ENCODE results near the gene PKIB.
"Not testable (repeated sequence)": the region's sequence is repeated elsewhere in the genome, so short reads cannot be mapped to it uniquely, and the experiment has no call there.

The PKIB gene

GRCh38 chr6:122569230-122569771 is 40.9 kb upstream of the PKIB start:
- Histone ChIP-seq H3K27me3 (ENCODE audit: insufficient read depth, insufficient read length) (no peaks in the 10 kb centered on the region), H3K4me3 (ENCODE audit: insufficient read length, low read depth) (no peak overlapping the region), H3K4me1 (ENCODE audit: insufficient read depth, insufficient read length) (no peaks in the 10 kb centered on the region), H3K9me3 (ENCODE audit: insufficient read depth, low read length) (no peaks in the 10 kb centered on the region), H3K9ac (ENCODE audit: insufficient read length, low read depth) (no peak overlapping the region), H3K36me3 (ENCODE audit: insufficient read depth, insufficient read length, low read length) (no peaks in the 10 kb centered on the region)
- no peak for TF ChIP-seq YY1 (IDR thresholded peaks at IDR 0.05; ENCODE audit: insufficient read depth, insufficient read length)
- no peak for TF ChIP-seq SUZ12 (IDR thresholded peaks at IDR 0.05; ENCODE audit: extremely low read depth, insufficient read depth, insufficient read length)
- TF ChIP-seq ZNF274 (IDR thresholded peaks at IDR 0.05; ENCODE audit: low read depth, low read length) = no peak
- DNase-seq (ENCODE audit: low read depth, low spot score) = no peak

GRCh38 chr6:122571888-122572287 is 38.3 kb upstream of the PKIB start:
- 0 out of 2 replicates have a peak, but pooled peaks cover 8% of the 10 kb centered on the region for H3K9me3 ChIP-seq (ENCODE audit: insufficient read depth, low read length)

GRCh38 chr6:122576888-122577287 is 33.3 kb upstream of the PKIB start:
- no peak overlapping the region for H3K4me3 ChIP-seq (ENCODE audit: insufficient read length, low read depth)
- TF ChIP-seq SUZ12 (IDR thresholded peaks at IDR 0.05; ENCODE audit: extremely low read depth, insufficient read depth, insufficient read length) (no peak), YY1 (IDR thresholded peaks at IDR 0.05; ENCODE audit: insufficient read depth, insufficient read length) (no peak), ZNF274 (IDR thresholded peaks at IDR 0.05; ENCODE audit: low read depth, low read length) (no peak)
- H3K9me3 ChIP-seq (ENCODE audit: insufficient read depth, low read length) = 0 out of 2 replicates have a peak, but pooled peaks cover 8% of the 10 kb centered on the region
- H3K27me3 ChIP-seq (ENCODE audit: insufficient read depth, insufficient read length) = no peaks in the 10 kb centered on the region
- no peaks in the 10 kb centered on the region for H3K36me3 ChIP-seq (ENCODE audit: insufficient read depth, insufficient read length, low read length)
- no peak for DNase-seq (ENCODE audit: low read depth, low spot score)
- no peak overlapping the region for H3K9ac ChIP-seq (ENCODE audit: insufficient read length, low read depth)
- no peaks in the 10 kb centered on the region for H3K4me1 ChIP-seq (ENCODE audit: insufficient read depth, insufficient read length)

More at GRCh38 chr6:122571888-122572287, 38.3 kb upstream of the PKIB start:
- Histone ChIP-seq H3K4me3 (ENCODE audit: insufficient read length, low read depth) (no peak overlapping the region), H3K27me3 (ENCODE audit: insufficient read depth, insufficient read length) (no peaks in the 10 kb centered on the region), H3K4me1 (ENCODE audit: insufficient read depth, insufficient read length) (no peaks in the 10 kb centered on the region), H3K9ac (ENCODE audit: insufficient read length, low read depth) (no peak overlapping the region), H3K36me3 (ENCODE audit: insufficient read depth, insufficient read length, low read length) (no peaks in the 10 kb centered on the region)
- TF ChIP-seq SUZ12 (IDR thresholded peaks at IDR 0.05; ENCODE audit: extremely low read depth, insufficient read depth, insufficient read length) (no peak), ZNF274 (IDR thresholded peaks at IDR 0.05; ENCODE audit: low read depth, low read length) (no peak), YY1 (IDR thresholded peaks at IDR 0.05; ENCODE audit: insufficient read depth, insufficient read length) (no peak)
- no peak for DNase-seq (ENCODE audit: low read depth, low spot score)

GRCh38 chr6:122578961-122579360 is 31.2 kb upstream of the PKIB start:
- no peaks in the 10 kb centered on the region for H3K36me3 ChIP-seq (ENCODE audit: insufficient read depth, insufficient read length, low read length)
- H3K4me1 ChIP-seq (ENCODE audit: insufficient read depth, insufficient read length) = no peaks in the 10 kb centered on the region
- H3K9ac ChIP-seq (ENCODE audit: insufficient read length, low read depth) = no peak overlapping the region
- 0 out of 2 replicates have a peak, but pooled peaks cover 8% of the 10 kb centered on the region for H3K9me3 ChIP-seq (ENCODE audit: insufficient read depth, low read length)
- DNase-seq (ENCODE audit: low read depth, low spot score) = no peak
- TF ChIP-seq SUZ12 (IDR thresholded peaks at IDR 0.05; ENCODE audit: extremely low read depth, insufficient read depth, insufficient read length) (no peak), ZNF274 (IDR thresholded peaks at IDR 0.05; ENCODE audit: low read depth, low read length) (no peak), YY1 (IDR thresholded peaks at IDR 0.05; ENCODE audit: insufficient read depth, insufficient read length) (no peak)
- H3K4me3 ChIP-seq (ENCODE audit: insufficient read length, low read depth) = no peak overlapping the region
- H3K27me3 ChIP-seq (ENCODE audit: insufficient read depth, insufficient read length) = no peaks in the 10 kb centered on the region

- no peak for DNase-seq (ENCODE audit: low read depth, low spot score)
- TF ChIP-seq YY1 (IDR thresholded peaks at IDR 0.05; ENCODE audit: insufficient read depth, insufficient read length) = no peak
- no peak for TF ChIP-seq ZNF274 (IDR thresholded peaks at IDR 0.05; ENCODE audit: low read depth, low read length)
- no peak for TF ChIP-seq SUZ12 (IDR thresholded peaks at IDR 0.05; ENCODE audit: extremely low read depth, insufficient read depth, insufficient read length)
- Histone ChIP-seq H3K4me1 (ENCODE audit: insufficient read depth, insufficient read length) (no peaks in the 10 kb centered on the region), H3K4me3 (ENCODE audit: insufficient read length, low read depth) (no peak overlapping the region), H3K36me3 (ENCODE audit: insufficient read depth, insufficient read length, low read length) (no peaks in the 10 kb centered on the region), H3K27me3 (ENCODE audit: insufficient read depth, insufficient read length) (no peaks in the 10 kb centered on the region), H3K9me3 (ENCODE audit: insufficient read depth, low read length) (no peaks in the 10 kb centered on the region; the same call in 1 of the 2 replicates), H3K9ac (ENCODE audit: insufficient read length, low read depth) (no peak overlapping the region)
Measured at GRCh38 chr6:122580737-122581136, 29.5 kb upstream of the PKIB start.

- Histone ChIP-seq H3K9ac (ENCODE audit: insufficient read length, low read depth) (no peak overlapping the region), H3K27me3 (ENCODE audit: insufficient read depth, insufficient read length) (no peaks in the 10 kb centered on the region), H3K36me3 (ENCODE audit: insufficient read depth, insufficient read length, low read length) (no peaks in the 10 kb centered on the region), H3K4me1 (ENCODE audit: insufficient read depth, insufficient read length) (no peaks in the 10 kb centered on the region), H3K4me3 (ENCODE audit: insufficient read length, low read depth) (no peak overlapping the region), H3K9me3 (ENCODE audit: insufficient read depth, low read length) (no peaks in the 10 kb centered on the region; the same call in 1 of the 2 replicates)
- TF ChIP-seq YY1 (IDR thresholded peaks at IDR 0.05; ENCODE audit: insufficient read depth, insufficient read length) (no peak), SUZ12 (IDR thresholded peaks at IDR 0.05; ENCODE audit: extremely low read depth, insufficient read depth, insufficient read length) (no peak), ZNF274 (IDR thresholded peaks at IDR 0.05; ENCODE audit: low read depth, low read length) (no peak)
- DNase-seq (ENCODE audit: low read depth, low spot score) = no peak
Measured at GRCh38 chr6:122589115-122589514, 21.1 kb upstream of the PKIB start.

GRCh38 chr6:122598295-122598694 is 11.9 kb upstream of the PKIB start:
- H3K9me3 ChIP-seq (ENCODE audit: insufficient read depth, low read length); H3K36me3 ChIP-seq (ENCODE audit: insufficient read depth, insufficient read length, low read length); H3K27me3 ChIP-seq (ENCODE audit: insufficient read depth, insufficient read length); DNase-seq (ENCODE audit: low read depth, low spot score); H3K9ac ChIP-seq (ENCODE audit: insufficient read length, low read depth); H3K4me3 ChIP-seq (ENCODE audit: insufficient read length, low read depth); H3K4me1 ChIP-seq (ENCODE audit: insufficient read depth, insufficient read length): not testable (repeated sequence)

Measured in NT2/D1 (cell line).